HepG2 (cell line): ENCODE measurements around the gene ANAPC16. TPM values are rescaled to one million over a fixed set of nuclear protein-coding genes. Genes with fewer than 3 reads are reported as not detected.
A peak's percentile ranks its signal among the peaks of the same experiment; 100 is the strongest.

ENCODE experiments used
- BRD4 ChIP-seq: sonication (generic); formaldehyde crosslinking; IDR thresholded peaks from 2 replicates; pipeline ENCODE4 v1.4.0; 2020; ENCODE audit warnings: missing genetic modification reagents
- CCAR2 ChIP-seq: fragments of 200-400 bp; formaldehyde crosslinking; optimal IDR thresholded peaks from 2 replicates; pipeline ENCODE3; 2018; ENCODE audit warnings: low read depth, mild to moderate bottlenecking, low read length, moderate library complexity
- EHMT2 ChIP-seq: fragments of 200-600 bp; sonication (generic); IDR thresholded peaks from 2 replicates; pipeline ENCODE4 v1.7.0; 2017; ENCODE audit warnings: antibody characterized with exemption, low read depth, low read length, borderline replicate concordance
- ISL2 ChIP-seq: sonication (generic); formaldehyde crosslinking; IDR thresholded peaks from 2 replicates; pipeline ENCODE4 v1.5.0; 2020; ENCODE audit warnings: missing genetic modification reagents
- KAT7 ChIP-seq: IDR thresholded peaks from 2 replicates; pipeline ENCODE4 v1.6.1; 2018; ENCODE audit warnings: borderline replicate concordance, missing compliant biosample characterization
- KIAA2018 ChIP-seq: sonication (generic); formaldehyde crosslinking; IDR thresholded peaks from 2 replicates; pipeline ENCODE4 v1.5.0; 2020; ENCODE audit warnings: mild to moderate bottlenecking, missing genetic modification reagents, borderline replicate concordance
- MAFG ChIP-seq: sonication (generic); formaldehyde crosslinking; IDR thresholded peaks from 2 replicates; pipeline ENCODE4 v1.5.1; 2020; ENCODE audit warnings: mild to moderate bottlenecking, missing genetic modification reagents
- MLX ChIP-seq: IDR thresholded peaks from 2 replicates; pipeline ENCODE4 v1.6.1; 2016
- NR2F1 ChIP-seq, 2 experiments: fragments of 450-650 bp in 1 of 2; formaldehyde crosslinking in 1 of 2; IDR thresholded peaks; 2 replicates each; pipeline versions ENCODE4 v1.5.0 to v1.6.1; 2016 to 2020; ENCODE audit warnings: mild to moderate bottlenecking in 1 of 2, missing compliant biosample characterization in 1 of 2, missing genetic modification reagents in 1 of 2, moderate library complexity in 1 of 2
- NRL ChIP-seq: sonication (generic); formaldehyde crosslinking; IDR thresholded peaks from 2 replicates; pipeline ENCODE4 v1.5.0; 2020; ENCODE audit warnings: missing genetic modification reagents, mild to moderate bottlenecking, moderate library complexity, borderline replicate concordance
- PRPF4 ChIP-seq: fragments of 200-400 bp; formaldehyde crosslinking; IDR thresholded peaks from 2 replicates; pipeline ENCODE4 v1.6.1; 2016; ENCODE audit warnings: low read length, low read depth; ENCODE audit not compliant: poor library complexity, severe bottlenecking
- RELA ChIP-seq: sonication (generic); formaldehyde crosslinking; IDR thresholded peaks from 2 replicates; pipeline ENCODE4 v1.4.0; 2020; ENCODE audit warnings: missing genetic modification reagents
- SRY ChIP-seq: sonication (generic); formaldehyde crosslinking; IDR thresholded peaks from 2 replicates; pipeline ENCODE4 v1.8.0; 2022; ENCODE audit warnings: mild to moderate bottlenecking, missing genetic modification reagents
- ZBTB1 ChIP-seq: sonication (generic); formaldehyde crosslinking; IDR thresholded peaks from 2 replicates; pipeline ENCODE4 v1.4.0; 2020; ENCODE audit warnings: missing genetic modification reagents, borderline replicate concordance
- ZFP36 ChIP-seq: fragments of 150-350 bp; IDR thresholded peaks from 2 replicates; pipeline ENCODE4 v1.6.1; 2018; ENCODE audit warnings: borderline replicate concordance, low read length, low read depth; ENCODE audit not compliant: partially characterized antibody
- ZNF468 ChIP-seq: sonication (generic); formaldehyde crosslinking; IDR thresholded peaks from 2 replicates; pipeline ENCODE4 v1.8.0; 2022; ENCODE audit warnings: mild to moderate bottlenecking, moderate library complexity, missing genetic modification reagents
- ZNF605 ChIP-seq: sonication (generic); formaldehyde crosslinking; IDR thresholded peaks from 2 replicates; pipeline ENCODE4 v1.8.0; 2022; ENCODE audit warnings: mild to moderate bottlenecking, missing genetic modification reagents
- ZSCAN25 ChIP-seq: sonication (generic); formaldehyde crosslinking; IDR thresholded peaks from 2 replicates; pipeline ENCODE4 v1.8.0; 2022; ENCODE audit warnings: mild to moderate bottlenecking, missing genetic modification reagents
- ZSCAN5A ChIP-seq: sonication (generic); formaldehyde crosslinking; IDR thresholded peaks from 2 replicates; pipeline ENCODE4 v1.8.0; 2022; ENCODE audit warnings: mild to moderate bottlenecking, missing genetic modification reagents, borderline replicate concordance
- polyA plus RNA-seq, 8 experiments: library from polyadenylated mRNA; depleted of rRNA in 3 of 8; stranded (reverse) in 7 of 8; unstranded in 1 of 8; fragments of >200 nt; fragmentation: Illumina TruSeq in 4 of 8; extraction: Trizol in 4 of 8; gene quantifications; 2 replicates each; pipeline versions ENCODE4 v1.2.1 to v1.2.3, GENCODE V29; 2011 to 2016; ENCODE audit warnings: low read depth in 4 of 8, missing spikeins in 1 of 8, mixed read lengths in 1 of 8; ENCODE audit not compliant: insufficient read depth in 1 of 8
- total RNA-seq, 5 experiments: library from RNA; depleted of rRNA; stranded (reverse); fragments of >200 nt; fragmentation: Illumina TruSeq; extraction: Trizol; gene quantifications; 2 replicates each; pipeline ENCODE4 v1.2.3, GENCODE V29; 2016; ENCODE audit warnings: low read depth in 1 of 5

ANAPC16 gene
- total and polyA plus RNA-seq, 2 of the 13 experiments (the other 11 are each of a cell fraction or from before 2014, with no cell fraction given) = 74.8 to 89.4 TPM

GRCh38 chr10:72273410-72274212 is 57.8 kb downstream of the ANAPC16 start, which contains the start of gene DDIT4 (continued):
- TF ChIP-seq MLX (CRISPR knock-in tag) = no peak; the same call in 1 of the 2 replicates
- TF ChIP-seq MAFG (CRISPR knock-in tag) = no peak
- TF ChIP-seq KIAA2018 (CRISPR knock-in tag) = 0 out of 2 replicates have a peak, but pooled peaks have one; percentile 29
- no peak for TF ChIP-seq NR2F1 (CRISPR knock-in tag; IDR thresholded peaks at IDR 0.05)
- peak; percentile 68; the same call in 1 of the 2 replicates for TF ChIP-seq RELA
- TF ChIP-seq ZSCAN25 (CRISPR knock-in tag) = peak; percentile 23; the same call in 1 of the 2 replicates
- peak; percentile 95 for TF ChIP-seq ZNF605 (CRISPR knock-in tag)
- TF ChIP-seq ZBTB1 = no peak
- TF ChIP-seq CCAR2 = no peak
- TF ChIP-seq BRD4 = peak; percentile 91
- TF ChIP-seq NRL = peak; percentile 88; the same call in 1 of the 2 replicates
- peak; percentile 83; the same call in 1 of the 2 replicates for TF ChIP-seq KAT7 (CRISPR knock-in tag)
- TF ChIP-seq ZNF468 (CRISPR knock-in tag) = peak; percentile 86; the same call in 1 of the 2 replicates
- peak; percentile 98 for TF ChIP-seq SRY
- TF ChIP-seq ZFP36 = no peak
- peak; percentile 78 for TF ChIP-seq ZSCAN5A (CRISPR knock-in tag)
- TF ChIP-seq PRPF4 = no peak
- peak; percentile 69; the same call in 1 of the 2 replicates for TF ChIP-seq ISL2
- TF ChIP-seq EHMT2 = no peak
